Epithelial cell of prostate (primary cell): ENCODE results near the gene ID4.
"Not testable (repeated sequence)": the region's sequence is repeated elsewhere in the genome, so short reads cannot be mapped to it uniquely, and the experiment has no call there.

ENCODE experiments used
- DNase-seq: peaks from one replicate; pipeline ENCODE4 v3.0.0-alpha.2; 2011; ENCODE audit warnings: low read depth, low spot score
- H3K27ac ChIP-seq: fragments of 450-650 bp; 2 replicates; pipeline ENCODE4 v1.5.1; 2017; ENCODE audit warnings: mild to moderate bottlenecking

ID4 gene

GRCh38 chr6:19854421-19855015 lies 17.3 kb downstream of the ID4 start:
- DNase-seq, H3K27ac ChIP-seq: not testable (repeated sequence)

DNA sequence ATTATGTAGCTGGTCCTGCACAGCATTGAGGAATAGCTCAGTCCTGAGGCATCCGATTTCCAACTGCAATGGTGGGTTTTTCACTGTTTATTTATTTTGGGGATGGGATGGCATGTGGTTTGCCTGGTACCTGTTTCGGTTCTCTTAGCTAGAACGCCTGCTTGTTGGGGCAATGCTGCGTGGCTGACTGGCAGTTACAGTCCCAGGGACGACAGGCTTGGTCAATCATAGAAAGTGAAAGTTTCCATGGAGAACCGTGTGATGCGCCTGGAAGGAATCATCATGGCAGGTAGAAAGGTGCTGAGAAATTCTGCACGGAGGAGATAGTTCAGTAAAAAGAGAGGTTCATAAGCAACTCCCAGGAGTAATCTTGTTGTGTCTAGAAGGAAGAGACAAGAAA lies 18.4 kb downstream of the ID4 start:
- no peak for DNase-seq

DNA sequence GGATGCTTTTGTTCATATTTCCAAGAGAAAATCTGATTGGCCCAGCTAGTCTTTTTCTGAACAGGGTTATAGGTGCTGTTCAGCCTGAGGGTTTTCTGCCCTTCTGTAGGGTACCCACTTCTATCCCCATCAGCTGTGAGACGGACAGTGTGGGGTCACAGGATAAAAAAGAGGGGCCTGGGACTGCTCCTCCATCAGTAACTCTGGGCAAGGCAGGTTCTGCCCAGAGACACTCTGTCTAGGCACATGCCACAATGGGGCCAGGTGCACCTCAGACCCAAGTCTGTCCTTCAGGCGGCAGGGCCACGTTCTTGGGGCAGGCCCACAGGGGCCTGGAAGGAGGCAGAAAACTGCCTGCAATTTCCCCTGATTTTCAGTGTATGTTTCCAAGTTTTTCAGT lies 20.0 kb downstream of the ID4 start:
- H3K27ac ChIP-seq, result no peak overlapping the region
- no peak for DNase-seq

More for the DNA sequence above, 18.4 kb downstream of the ID4 start:
- no peak overlapping the region for H3K27ac ChIP-seq

DNA sequence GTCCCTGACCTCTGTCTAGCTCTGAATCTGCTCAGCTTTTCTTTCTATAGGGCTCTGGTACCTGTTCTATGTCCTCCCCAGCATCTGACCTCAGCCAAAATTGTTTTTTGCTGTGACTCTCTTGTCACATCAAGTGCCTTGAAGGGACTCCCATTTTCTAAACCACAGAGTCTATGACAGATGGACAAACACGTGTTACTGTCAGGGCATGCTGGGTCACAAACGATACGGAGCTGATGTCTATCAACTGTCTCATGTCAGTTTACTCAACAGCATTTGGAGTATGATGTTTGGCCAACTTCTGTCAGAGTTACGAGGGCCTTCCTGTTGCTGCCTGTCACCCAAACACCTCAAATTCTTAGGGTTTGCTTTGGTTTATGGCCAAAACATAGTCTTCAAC lies 20.5 kb downstream of the ID4 start:
- H3K27ac ChIP-seq, result no peak overlapping the region
- DNase-seq, result no peak

- DNase-seq, result no peak
- no peak overlapping the region for H3K27ac ChIP-seq
These were observed 23.2 kb downstream of the ID4 start for GRCh38 chr6:19860235-19860877.

- no peak for DNase-seq
- no peak overlapping the region for H3K27ac ChIP-seq
These were observed 27.1 kb downstream of the ID4 start for GRCh38 chr6:19864285-19864684.

GRCh38 chr6:19865178-19865577 lies 28.0 kb downstream of the ID4 start:
- DNase-seq, result no peak
- no peak overlapping the region for H3K27ac ChIP-seq

DNA sequence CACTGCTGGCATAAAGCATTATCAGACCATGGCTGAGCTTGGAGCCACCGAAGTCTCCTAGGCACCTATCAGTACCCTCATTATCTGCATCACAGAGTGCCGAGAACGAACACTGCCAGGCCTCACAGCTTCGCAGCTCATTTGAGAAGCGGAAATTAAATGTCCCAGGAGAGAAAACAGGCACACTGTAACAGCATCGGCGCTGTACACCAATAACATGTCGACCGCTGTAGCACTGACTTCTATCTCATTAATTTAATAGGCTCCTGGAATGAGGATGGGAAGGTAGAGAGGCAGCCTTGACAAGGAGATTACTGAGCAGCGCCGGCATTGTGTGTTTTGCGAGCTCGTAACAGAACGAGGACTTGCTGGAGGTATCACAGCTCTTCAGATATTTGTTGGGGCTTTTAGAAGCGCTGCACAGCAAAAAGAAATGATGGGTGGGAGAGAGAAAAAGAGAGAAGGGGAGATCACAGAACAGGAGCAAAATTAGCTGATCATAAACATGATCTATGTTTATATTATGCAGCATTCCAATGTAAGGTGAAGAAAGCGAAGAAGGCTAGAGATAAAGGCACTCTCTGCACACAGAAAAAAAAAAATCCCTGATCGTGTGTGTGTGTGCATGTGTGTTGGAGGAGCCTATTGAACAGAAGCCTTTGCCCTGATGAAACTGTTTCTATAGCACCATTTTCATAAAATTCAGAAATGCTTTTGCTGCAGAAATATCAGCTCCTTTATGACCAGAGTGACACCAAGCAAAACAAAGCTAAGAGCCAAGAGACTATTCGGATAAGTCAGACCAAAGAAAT lies 29.2 kb downstream of the ID4 start:
- no peak for DNase-seq
- no peak overlapping the region for H3K27ac ChIP-seq

GRCh38 chr6:19866985-19867627 lies 29.9 kb downstream of the ID4 start:
- peak; percentile 64 for DNase-seq
- no peak overlapping the region for H3K27ac ChIP-seq

DNA sequence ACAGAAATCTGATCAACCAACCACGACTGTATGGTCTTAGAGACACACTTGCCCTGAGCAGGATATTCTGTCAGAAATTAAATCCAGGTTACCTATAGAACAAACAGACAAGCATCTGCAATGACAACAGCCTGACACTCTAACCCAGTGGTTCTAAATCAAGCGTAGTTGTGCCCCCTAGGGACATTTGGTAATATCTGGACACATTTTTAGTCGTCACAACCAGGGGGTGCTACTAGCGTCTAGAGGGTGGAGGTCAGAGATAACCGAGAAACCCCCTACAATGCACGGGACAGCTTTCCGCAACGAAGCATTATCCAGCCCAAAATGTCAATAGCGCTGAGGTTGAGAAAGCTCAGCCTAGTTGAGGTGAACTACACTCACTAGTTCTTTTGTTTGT lies 32.3 kb downstream of the ID4 start:
- no peak overlapping the region for H3K27ac ChIP-seq
- DNase-seq, result no peak

DNA sequence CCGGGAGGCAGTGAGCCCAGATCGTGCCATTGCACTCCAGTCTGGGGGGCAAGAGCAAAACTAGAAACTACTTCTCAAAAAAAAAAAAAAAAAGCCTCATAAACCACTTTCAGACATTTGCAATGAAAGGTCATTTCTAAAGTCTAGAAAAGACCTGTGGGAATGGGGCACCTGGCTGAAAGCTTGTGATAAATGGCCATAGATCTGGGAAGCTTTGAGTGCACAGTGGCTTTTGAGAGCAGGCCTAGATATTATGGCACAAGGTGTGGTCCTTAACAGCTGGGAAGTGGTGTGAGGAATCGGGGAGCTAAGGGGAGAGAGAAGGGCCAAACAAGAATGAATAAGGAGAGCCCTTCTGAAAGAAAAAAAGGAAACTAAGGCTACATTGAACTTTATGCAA lies 33.2 kb downstream of the ID4 start:
- no peak for DNase-seq
- H3K27ac ChIP-seq, result no peak overlapping the region

- H3K27ac ChIP-seq, result no peak overlapping the region
- DNase-seq, result no peak
These were observed 35.9 kb downstream of the ID4 start for GRCh38 chr6:19873031-19873430.

DNA sequence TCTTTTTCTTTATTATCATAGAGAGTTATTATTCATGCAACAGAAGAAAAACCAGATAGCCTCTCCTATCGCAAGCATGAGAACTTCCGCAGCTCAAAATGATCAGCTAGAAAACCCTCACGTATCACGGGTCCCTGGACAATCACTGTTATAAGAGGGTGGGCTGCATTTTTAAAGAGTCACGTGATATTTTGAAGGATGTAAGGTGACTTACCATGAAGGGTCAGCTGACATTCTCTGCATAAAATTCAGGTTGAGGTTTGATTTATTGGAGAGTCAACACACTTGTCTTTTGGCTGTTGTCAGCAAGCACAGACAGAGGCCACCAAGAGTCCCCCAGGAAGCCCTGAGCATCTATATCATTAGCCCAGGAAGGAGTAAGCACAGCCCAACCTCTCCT lies 39.5 kb downstream of the ID4 start:
- DNase-seq, result no peak
- no peak overlapping the region for H3K27ac ChIP-seq

- no peak for DNase-seq
- no peak overlapping the region for H3K27ac ChIP-seq
These were observed 42.5 kb downstream of the ID4 start for GRCh38 chr6:19879663-19880062.

GRCh38 chr6:19880066-19880465 lies 42.9 kb downstream of the ID4 start:
- no peak for DNase-seq

GRCh38 chr6:19891451-19891850 lies 54.3 kb downstream of the ID4 start:
- H3K27ac ChIP-seq, result peak overlapping the region; percentile 59
- no peak for DNase-seq

More at GRCh38 chr6:19880066-19880465, 42.9 kb downstream of the ID4 start:
- no peak overlapping the region for H3K27ac ChIP-seq
